ENCODE measurements around the gene TMPRSS13.

TMPRSS13 gene

DNA sequence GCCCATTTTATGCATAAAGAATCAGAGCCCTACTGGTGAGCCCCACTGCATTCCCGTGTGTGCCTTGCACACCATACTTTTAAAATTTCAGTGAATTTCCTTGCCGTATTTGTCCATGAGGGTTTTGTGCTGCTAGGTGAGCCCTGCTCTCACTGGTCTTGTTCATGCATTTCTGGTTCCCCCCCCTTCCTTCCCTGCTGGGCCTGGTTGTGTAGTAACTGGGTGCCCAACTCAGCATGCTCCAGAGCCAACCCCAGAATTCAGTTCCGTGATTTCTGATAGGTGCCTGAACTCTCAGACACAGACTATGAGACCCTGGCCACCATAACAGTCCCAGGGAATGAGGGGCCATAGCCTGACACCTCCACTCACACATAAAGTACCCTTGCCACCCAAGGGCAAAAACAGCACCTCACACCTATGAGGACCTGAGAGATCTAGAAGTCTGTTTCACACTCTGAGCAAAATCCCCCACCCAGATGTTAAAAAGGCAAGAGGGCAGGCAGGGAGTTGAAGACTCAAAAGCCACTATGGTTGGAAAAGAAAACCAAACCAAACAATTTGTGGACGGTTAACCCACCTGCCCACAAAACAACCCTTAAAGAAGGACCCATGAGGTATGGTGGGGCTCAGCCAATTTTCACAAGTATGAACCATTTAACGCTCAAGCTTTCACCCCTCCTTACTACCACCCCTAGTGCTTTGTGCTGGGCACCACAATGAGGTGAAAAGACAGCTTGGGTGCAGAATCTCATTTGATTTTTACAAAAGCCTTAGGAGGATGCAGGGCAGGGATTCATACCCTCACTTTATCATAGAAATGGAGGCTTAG lies 40.2 kb upstream of the TMPRSS13 start:
- 94 to 96% methylated on average over 3 to 5 of the region's 5 CpGs for WGBS, 2 experiments (ENCODE audit: insufficient coverage in 2 of 2)
- Histone ChIP-seq H3K36me3 (ENCODE audit: control insufficient read depth, insufficient read depth, low read length) (no peaks in the 10 kb centered on the region), H3K4me1 (ENCODE audit: control insufficient read depth, insufficient read depth, low read length, poor library complexity, severe bottlenecking) (no peaks in the 10 kb centered on the region), H3K4me3 (ENCODE audit: extremely low read depth, insufficient read depth, low read length, poor library complexity, severe bottlenecking) (no peak overlapping the region), H3K9me3 (ENCODE audit: control insufficient read depth, low read length) (no peaks in the 10 kb centered on the region), H3K27ac (ENCODE audit: low read depth, low read length, severe bottlenecking) (no peak overlapping the region)

DNA sequence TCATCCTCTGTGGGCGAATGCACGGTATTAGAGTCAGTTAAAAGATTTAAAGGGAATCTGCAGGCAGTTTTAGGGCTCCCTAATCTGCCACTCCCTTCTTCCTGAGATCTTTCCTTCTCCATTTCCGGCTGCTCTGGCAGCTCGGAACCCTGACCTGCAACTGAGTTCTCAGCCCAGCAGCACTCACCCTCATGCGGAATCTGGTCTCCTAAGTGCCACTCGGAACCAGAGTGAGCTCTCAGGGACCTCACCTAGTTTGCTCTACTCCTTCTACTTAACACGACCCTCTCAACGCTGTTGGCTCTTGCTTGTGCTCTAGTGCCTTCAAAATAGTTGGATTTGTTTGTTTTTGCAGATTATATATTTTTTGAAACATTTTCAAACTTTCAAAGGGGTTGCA lies 37.7 kb upstream of the TMPRSS13 start:
- H3K4me3 ChIP-seq (ENCODE audit: extremely low read depth, insufficient read depth, low read length, poor library complexity, severe bottlenecking), result no peak overlapping the region
- no peaks in the 10 kb centered on the region for H3K4me1 ChIP-seq (ENCODE audit: control insufficient read depth, insufficient read depth, low read length, poor library complexity, severe bottlenecking)
- H3K36me3 ChIP-seq (ENCODE audit: control insufficient read depth, insufficient read depth, low read length), result no peaks in the 10 kb centered on the region
- 82 to 85% methylated on average over 5 to 8 of the region's 8 CpGs for WGBS, 2 experiments (ENCODE audit: insufficient coverage in 2 of 2)
- H3K9me3 ChIP-seq (ENCODE audit: control insufficient read depth, low read length), result no peaks in the 10 kb centered on the region
- no peak overlapping the region for H3K27ac ChIP-seq (ENCODE audit: low read depth, low read length, severe bottlenecking)

DNA sequence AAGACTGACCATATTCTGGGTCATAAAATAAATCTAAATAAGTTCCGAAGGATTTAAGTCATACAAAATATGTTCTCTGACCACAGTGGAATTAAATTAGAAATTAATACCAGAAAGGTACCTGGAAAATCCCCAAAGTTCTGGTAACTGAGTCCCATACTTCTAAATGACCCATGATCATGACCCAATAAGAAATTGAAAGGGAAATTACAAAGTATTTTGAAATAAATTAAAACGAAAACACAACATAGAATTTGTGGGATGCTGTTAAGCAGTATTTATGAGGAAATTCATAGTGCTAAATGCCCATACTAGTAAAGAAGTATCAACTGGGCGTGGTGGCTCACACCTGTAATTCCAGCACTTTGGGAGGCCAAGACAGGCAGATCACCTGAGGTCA lies 33.6 kb upstream of the TMPRSS13 start:
- no peak overlapping the region for H3K4me3 ChIP-seq (ENCODE audit: extremely low read depth, insufficient read depth, low read length, poor library complexity, severe bottlenecking)
- H3K27ac ChIP-seq (ENCODE audit: low read depth, low read length, severe bottlenecking), result no peak overlapping the region
- no peaks in the 10 kb centered on the region for H3K9me3 ChIP-seq (ENCODE audit: control insufficient read depth, low read length)
- H3K4me1 ChIP-seq (ENCODE audit: control insufficient read depth, insufficient read depth, low read length, poor library complexity, severe bottlenecking), result no peaks in the 10 kb centered on the region
- H3K36me3 ChIP-seq (ENCODE audit: control insufficient read depth, insufficient read depth, low read length), result no peaks in the 10 kb centered on the region
- 75 to 90% methylated on average over 1 of the region's 3 CpGs for WGBS, 2 experiments (ENCODE audit: insufficient coverage in 2 of 2)

DNA sequence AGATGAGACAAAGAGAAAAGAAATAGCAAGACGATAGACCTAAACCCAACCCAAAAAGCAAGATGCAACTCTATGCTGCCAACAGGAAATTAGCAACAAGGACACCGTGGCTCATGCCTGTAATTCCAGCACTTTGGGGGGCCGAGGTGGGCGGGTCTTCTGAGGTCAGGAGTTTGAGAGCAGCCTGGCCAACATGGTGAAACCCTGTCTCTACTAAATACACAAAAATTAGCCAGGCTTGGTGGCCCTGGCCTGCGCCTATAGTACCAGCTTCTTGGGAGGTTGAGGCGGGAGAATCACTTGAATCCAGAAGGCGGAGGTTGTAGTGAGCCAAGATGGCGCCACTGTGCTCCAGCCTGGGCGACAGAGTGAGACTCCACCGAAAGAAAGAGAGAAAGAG lies 32.7 kb upstream of the TMPRSS13 start:
- no peak overlapping the region for H3K4me3 ChIP-seq (ENCODE audit: extremely low read depth, insufficient read depth, low read length, poor library complexity, severe bottlenecking)
- H3K27ac ChIP-seq (ENCODE audit: low read depth, low read length, severe bottlenecking), result no peak overlapping the region
- H3K9me3 ChIP-seq (ENCODE audit: control insufficient read depth, low read length), result peaks cover 5% of the 10 kb centered on the region
- H3K4me1 ChIP-seq (ENCODE audit: control insufficient read depth, insufficient read depth, low read length, poor library complexity, severe bottlenecking), result no peaks in the 10 kb centered on the region
- no peaks in the 10 kb centered on the region for H3K36me3 ChIP-seq (ENCODE audit: control insufficient read depth, insufficient read depth, low read length)
- WGBS, 2 experiments (ENCODE audit: insufficient coverage in 2 of 2), result 75 to 82% methylated on average over 5 to 10 of the region's 10 CpGs

DNA sequence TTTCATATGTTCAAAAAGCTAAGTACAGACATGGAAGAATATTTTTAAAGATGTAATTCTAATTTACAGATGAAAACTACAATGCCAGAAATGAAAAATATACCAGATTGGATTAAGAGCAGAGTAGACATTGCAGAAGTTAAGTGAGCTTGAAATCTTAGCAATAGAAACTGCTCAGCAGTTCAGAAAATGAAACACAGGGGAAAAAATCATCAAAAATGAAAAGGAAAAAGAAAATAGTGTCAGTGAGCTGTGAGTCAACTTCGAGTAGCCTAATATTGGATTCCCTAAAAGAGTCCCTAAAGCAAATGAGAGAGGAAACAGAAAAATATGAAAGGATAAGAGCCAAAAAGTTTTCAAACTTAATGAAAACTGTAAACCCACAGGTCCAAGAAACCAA lies 31.2 kb upstream of the TMPRSS13 start:
- H3K4me3 ChIP-seq (ENCODE audit: extremely low read depth, insufficient read depth, low read length, poor library complexity, severe bottlenecking), result no peak overlapping the region
- no peak overlapping the region for H3K27ac ChIP-seq (ENCODE audit: low read depth, low read length, severe bottlenecking)
- WGBS, 2 experiments (ENCODE audit: insufficient coverage in 2 of 2), result no CpG with 5 or more reads among the region's 1 CpG
- no peaks in the 10 kb centered on the region for H3K36me3 ChIP-seq (ENCODE audit: control insufficient read depth, insufficient read depth, low read length)
- H3K4me1 ChIP-seq (ENCODE audit: control insufficient read depth, insufficient read depth, low read length, poor library complexity, severe bottlenecking), result no peaks in the 10 kb centered on the region
- H3K9me3 ChIP-seq (ENCODE audit: control insufficient read depth, low read length), result peaks cover 5% of the 10 kb centered on the region

DNA sequence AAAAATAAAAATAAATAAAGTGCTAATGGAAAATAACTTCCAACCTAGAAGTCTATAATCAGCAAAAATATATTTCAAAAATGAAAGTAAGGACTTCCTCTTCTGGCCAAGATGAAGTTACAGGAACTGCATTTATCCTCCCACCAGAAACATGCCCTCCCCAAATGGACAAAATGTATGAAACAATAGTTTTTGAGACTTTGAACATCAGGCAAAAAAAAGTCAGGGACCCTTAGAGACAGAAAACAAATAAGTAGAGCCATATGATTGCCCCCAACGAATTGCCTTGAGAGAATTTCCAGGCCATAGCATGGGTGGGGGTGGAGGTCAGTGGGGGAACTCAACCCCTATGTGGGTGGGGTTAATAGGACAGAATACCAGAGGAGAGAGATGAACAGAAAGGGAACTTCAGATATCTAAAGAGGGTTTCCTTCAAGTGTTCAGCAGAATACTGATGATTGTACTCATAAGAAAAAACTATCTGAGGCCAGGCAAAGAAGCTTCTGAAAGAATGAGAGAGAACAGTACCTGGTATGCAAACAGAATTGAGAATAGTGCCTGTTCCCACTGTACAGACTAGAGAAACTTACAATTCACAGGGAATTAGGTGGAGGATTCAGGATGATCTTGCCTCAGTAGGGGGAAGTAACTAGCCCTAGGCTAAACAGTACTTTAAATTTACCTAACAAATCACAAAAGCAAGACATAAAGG lies 30.4 kb upstream of the TMPRSS13 start:
- no peak overlapping the region for H3K27ac ChIP-seq (ENCODE audit: low read depth, low read length, severe bottlenecking)
- 88% methylated on average over 1 of the region's 1 CpG; no CpG with 5 or more reads in 1 of the 2 experiments for WGBS, 2 experiments (ENCODE audit: insufficient coverage in 2 of 2)
- peaks cover 5% of the 10 kb centered on the region for H3K9me3 ChIP-seq (ENCODE audit: control insufficient read depth, low read length)
- no peaks in the 10 kb centered on the region for H3K4me1 ChIP-seq (ENCODE audit: control insufficient read depth, insufficient read depth, low read length, poor library complexity, severe bottlenecking)
- no peak overlapping the region for H3K4me3 ChIP-seq (ENCODE audit: extremely low read depth, insufficient read depth, low read length, poor library complexity, severe bottlenecking)
- no peaks in the 10 kb centered on the region for H3K36me3 ChIP-seq (ENCODE audit: control insufficient read depth, insufficient read depth, low read length)

DNA sequence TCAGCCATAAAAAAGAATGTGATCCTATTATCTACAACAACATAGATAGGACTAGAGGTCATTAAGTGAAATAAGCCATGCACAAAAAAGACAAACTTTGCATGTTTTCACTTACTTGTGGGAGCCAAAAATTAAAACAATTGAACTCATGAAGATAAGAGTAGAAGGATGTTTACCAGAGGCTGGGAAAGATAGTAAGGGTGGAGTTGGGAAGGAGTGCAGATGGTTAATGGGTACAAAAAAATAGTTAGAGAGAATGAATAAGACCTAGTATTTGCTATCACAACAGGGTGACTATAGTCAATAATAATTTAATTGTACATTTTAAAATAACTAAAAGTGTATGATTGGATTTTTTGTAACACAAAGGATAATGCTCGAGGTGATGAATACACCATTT lies 29.7 kb upstream of the TMPRSS13 start:
- Histone ChIP-seq H3K4me1 (ENCODE audit: control insufficient read depth, insufficient read depth, low read length, poor library complexity, severe bottlenecking) (no peaks in the 10 kb centered on the region), H3K36me3 (ENCODE audit: control insufficient read depth, insufficient read depth, low read length) (no peaks in the 10 kb centered on the region), H3K4me3 (ENCODE audit: extremely low read depth, insufficient read depth, low read length, poor library complexity, severe bottlenecking) (no peak overlapping the region), H3K9me3 (ENCODE audit: control insufficient read depth, low read length) (peaks cover 5% of the 10 kb centered on the region), H3K27ac (ENCODE audit: low read depth, low read length, severe bottlenecking) (no peak overlapping the region)
- no CpG with 5 or more reads among the region's 1 CpG for WGBS, 2 experiments (ENCODE audit: insufficient coverage in 2 of 2)

DNA sequence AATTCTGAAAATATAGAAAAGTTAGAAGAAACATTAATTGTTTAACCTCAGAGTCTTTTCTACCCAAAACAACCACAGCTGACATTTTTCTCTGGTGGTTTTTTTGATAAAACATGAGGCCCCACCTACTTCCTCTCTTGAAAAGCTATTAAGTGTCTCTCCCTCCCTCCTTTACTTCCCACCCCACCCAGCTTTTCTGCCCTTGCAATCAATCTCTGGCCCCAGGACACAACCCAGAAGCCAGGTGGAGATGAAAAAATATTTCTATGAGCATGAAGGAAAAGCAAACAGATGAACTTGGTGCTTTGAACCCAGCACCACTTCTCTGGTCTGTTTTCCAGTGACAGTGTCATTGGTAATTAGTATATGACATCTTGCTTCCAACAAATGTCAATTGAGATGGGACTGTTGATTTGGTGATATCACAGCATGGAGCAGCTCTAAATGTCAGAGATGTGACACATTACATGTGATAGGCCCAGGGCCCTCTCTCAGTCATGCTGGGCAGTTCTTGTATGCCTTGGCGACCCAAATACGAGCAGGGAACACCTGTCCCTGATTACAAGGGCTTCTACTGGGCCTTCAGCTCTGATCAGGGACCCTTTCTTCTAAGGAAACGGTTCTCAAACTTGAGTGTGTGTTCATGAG lies 23.9 kb upstream of the TMPRSS13 start:
- H3K4me1 ChIP-seq (ENCODE audit: control insufficient read depth, insufficient read depth, low read length, poor library complexity, severe bottlenecking), result no peaks in the 10 kb centered on the region
- H3K36me3 ChIP-seq (ENCODE audit: control insufficient read depth, insufficient read depth, low read length), result no peaks in the 10 kb centered on the region
- no peak overlapping the region for H3K4me3 ChIP-seq (ENCODE audit: extremely low read depth, insufficient read depth, low read length, poor library complexity, severe bottlenecking)
- H3K27ac ChIP-seq (ENCODE audit: low read depth, low read length, severe bottlenecking), result no peak overlapping the region
- 87 to 94% methylated on average over 3 of the region's 3 CpGs for WGBS, 2 experiments (ENCODE audit: insufficient coverage in 2 of 2)
- peaks cover 5% of the 10 kb centered on the region for H3K9me3 ChIP-seq (ENCODE audit: control insufficient read depth, low read length)

DNA sequence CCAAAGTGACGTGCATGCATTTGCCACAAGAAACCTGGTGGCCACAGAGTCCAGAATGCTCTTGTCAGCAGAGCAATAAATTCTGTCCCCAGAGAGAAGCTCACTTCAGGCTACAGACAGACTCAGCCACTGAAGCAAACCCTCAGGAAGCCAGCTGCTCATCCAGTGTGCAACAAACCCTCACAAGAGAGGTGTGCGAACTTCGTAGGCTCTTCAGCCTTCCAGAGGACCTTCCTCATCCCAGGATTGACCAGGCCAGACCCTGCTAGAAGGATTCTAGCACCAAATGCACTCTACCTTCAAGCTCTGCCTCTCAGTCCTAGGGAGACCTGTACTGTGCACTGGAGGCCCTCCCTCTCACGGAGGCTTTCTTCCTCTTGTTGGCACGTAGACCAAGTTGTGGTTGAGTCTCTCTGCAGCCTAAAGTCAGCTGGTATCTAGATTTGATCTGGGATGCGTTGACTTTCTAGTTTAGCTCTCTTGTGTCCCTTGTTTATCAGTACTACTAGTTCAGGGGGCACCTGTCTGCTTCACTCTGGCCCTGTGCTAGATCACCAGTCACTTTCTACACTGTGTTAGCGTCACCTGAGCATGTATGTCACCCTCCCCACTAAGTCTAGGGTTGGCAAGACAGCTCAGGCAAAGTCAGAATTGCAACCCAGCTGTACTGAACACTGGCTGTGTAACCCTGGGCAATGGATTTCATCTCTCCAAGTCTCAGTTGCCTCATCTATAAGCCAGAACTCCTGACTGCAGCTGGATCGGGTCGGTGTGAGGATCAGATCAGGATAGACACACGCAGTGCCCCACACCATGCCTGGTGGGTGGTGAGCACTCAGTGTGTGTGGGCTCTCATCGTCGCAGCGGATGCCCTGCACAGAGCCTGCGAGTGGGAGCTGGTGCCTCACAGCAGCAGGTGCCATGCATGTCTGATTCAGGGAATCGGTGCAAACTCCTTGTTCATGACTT lies 22.1 kb upstream of the TMPRSS13 start:
- Histone ChIP-seq H3K36me3 (ENCODE audit: control insufficient read depth, insufficient read depth, low read length) (no peaks in the 10 kb centered on the region), H3K4me1 (ENCODE audit: control insufficient read depth, insufficient read depth, low read length, poor library complexity, severe bottlenecking) (peaks cover 3% of the 10 kb centered on the region), H3K27ac (ENCODE audit: low read depth, low read length, severe bottlenecking) (no peak overlapping the region), H3K9me3 (ENCODE audit: control insufficient read depth, low read length) (no peaks in the 10 kb centered on the region), H3K4me3 (ENCODE audit: extremely low read depth, insufficient read depth, low read length, poor library complexity, severe bottlenecking) (no peak overlapping the region)
- WGBS, 2 experiments (ENCODE audit: insufficient coverage in 2 of 2), result 94 to 95% methylated on average over 15 of the region's 15 CpGs

GRCh38 chr11:117950301-117950700 lies 21.1 kb upstream of the TMPRSS13 start:
- no peaks in the 10 kb centered on the region for H3K36me3 ChIP-seq (ENCODE audit: control insufficient read depth, insufficient read depth, low read length)
- WGBS, 2 experiments (ENCODE audit: insufficient coverage in 2 of 2), result 27 to 73% methylated on average over 2 to 4 of the region's 5 CpGs
- no peak overlapping the region for H3K4me3 ChIP-seq (ENCODE audit: extremely low read depth, insufficient read depth, low read length, poor library complexity, severe bottlenecking)
- H3K4me1 ChIP-seq (ENCODE audit: control insufficient read depth, insufficient read depth, low read length, poor library complexity, severe bottlenecking), result peaks cover 3% of the 10 kb centered on the region
- no peaks in the 10 kb centered on the region for H3K9me3 ChIP-seq (ENCODE audit: control insufficient read depth, low read length)
- H3K27ac ChIP-seq (ENCODE audit: low read depth, low read length, severe bottlenecking), result no peak overlapping the region

All from mesodermal cell (in vitro differentiated cells).